OCI-LY1 (cell line): ENCODE results near the gene MBD6.

Experiments
- H2AFZ ChIP-seq: fragments of 200-600 bp; sonication (generic), shearing (Covaris generic); 2 replicates; pipeline ENCODE4 v1.6.0; 2014; ENCODE audit warnings: antibody characterized with exemption, mild to moderate bottlenecking, low read length
- H3F3A ChIP-seq: fragments of 200-600 bp; sonication (generic), shearing (Covaris generic); 2 replicates; pipeline ENCODE4 v1.6.0; 2014; ENCODE audit warnings: mild to moderate bottlenecking, antibody characterized with exemption, low read length, moderate library complexity; ENCODE audit not compliant: insufficient read depth
- H3K27ac ChIP-seq: fragments of 200-600 bp; sonication (generic); 2 replicates; pipeline ENCODE4 v1.5.1; 2014; ENCODE audit warnings: low read length, mixed run types, mild to moderate bottlenecking, low read depth; ENCODE audit not compliant: poor library complexity, severe bottlenecking
- H3K27me3 ChIP-seq: fragments of 200-600 bp; sonication (generic); 2 replicates; pipeline ENCODE4 v1.6.0; 2014; ENCODE audit warnings: antibody characterized with exemption, mild to moderate bottlenecking, low read length, moderate library complexity; ENCODE audit not compliant: insufficient read depth
- H3K36me3 ChIP-seq: fragments of 200-600 bp; sonication (generic); 2 replicates; pipeline ENCODE4 v1.6.1; 2014; ENCODE audit warnings: mild to moderate bottlenecking, antibody characterized with exemption, low read length, moderate library complexity, mixed read lengths; ENCODE audit not compliant: insufficient read depth
- H3K4me1 ChIP-seq: fragments of 200-600 bp; sonication (generic); 2 replicates; pipeline ENCODE4 v1.5.1; 2014; ENCODE audit warnings: mild to moderate bottlenecking, low read length, moderate library complexity; ENCODE audit not compliant: insufficient read depth, severe bottlenecking
- H3K4me2 ChIP-seq: fragments of 200-600 bp; sonication (generic), shearing (Covaris generic); 2 replicates; pipeline ENCODE4 v1.6.1; 2014; ENCODE audit warnings: low read length
- H3K4me3 ChIP-seq: fragments of 200-600 bp; sonication (generic); 2 replicates; pipeline ENCODE4 v1.5.1; 2014; ENCODE audit warnings: low read length, low read depth, mild to moderate bottlenecking, mixed read lengths; ENCODE audit not compliant: poor library complexity, severe bottlenecking
- H3K79me2 ChIP-seq: fragments of 200-600 bp; shearing (Covaris generic); 2 replicates; pipeline ENCODE4 v1.6.1; 2016; ENCODE audit warnings: mixed run types, low read length, mixed read lengths; ENCODE audit not compliant: insufficient read depth
- H3K9ac ChIP-seq: fragments of 200-600 bp; sonication (generic), shearing (Covaris generic); 2 replicates; pipeline ENCODE4 v1.6.1; 2014; ENCODE audit warnings: mild to moderate bottlenecking, low read length, mixed read lengths
- H3K9me2 ChIP-seq: fragments of 200-600 bp; sonication (generic), shearing (Covaris generic); 2 replicates; pipeline ENCODE4 v1.6.1; 2014; ENCODE audit warnings: low read depth, mild to moderate bottlenecking, low read length, mixed read lengths
- H3K9me3 ChIP-seq: fragments of 200-600 bp; shearing (Covaris generic); 2 replicates; pipeline ENCODE4 v1.6.1; 2014; ENCODE audit warnings: low read length, mixed read lengths
- H4K20me1 ChIP-seq: fragments of 200-600 bp; sonication (generic), shearing (Covaris generic); 2 replicates; pipeline ENCODE4 v1.6.0; 2016; ENCODE audit warnings: mild to moderate bottlenecking, low read length; ENCODE audit not compliant: insufficient read depth
- EZH2 ChIP-seq: fragments of 200-600 bp; sonication (generic), shearing (Covaris generic); IDR thresholded peaks from 2 replicates; pipeline ENCODE4 v1.8.0; 2017; ENCODE audit warnings: borderline replicate concordance, mixed run types, mild to moderate bottlenecking, antibody characterized with exemption, low read length, moderate library complexity, mixed read lengths
- TF ChIP-seq, protein P1 (sequence below): fragments of 200-600 bp; sonication (generic), shearing (Covaris generic); IDR thresholded peaks from 2 replicates; pipeline ENCODE4 v1.5.1; 2017; ENCODE audit warnings: mild to moderate bottlenecking, antibody characterized with exemption, low read length, moderate library complexity, mixed read lengths

MBD6 gene

DNA sequence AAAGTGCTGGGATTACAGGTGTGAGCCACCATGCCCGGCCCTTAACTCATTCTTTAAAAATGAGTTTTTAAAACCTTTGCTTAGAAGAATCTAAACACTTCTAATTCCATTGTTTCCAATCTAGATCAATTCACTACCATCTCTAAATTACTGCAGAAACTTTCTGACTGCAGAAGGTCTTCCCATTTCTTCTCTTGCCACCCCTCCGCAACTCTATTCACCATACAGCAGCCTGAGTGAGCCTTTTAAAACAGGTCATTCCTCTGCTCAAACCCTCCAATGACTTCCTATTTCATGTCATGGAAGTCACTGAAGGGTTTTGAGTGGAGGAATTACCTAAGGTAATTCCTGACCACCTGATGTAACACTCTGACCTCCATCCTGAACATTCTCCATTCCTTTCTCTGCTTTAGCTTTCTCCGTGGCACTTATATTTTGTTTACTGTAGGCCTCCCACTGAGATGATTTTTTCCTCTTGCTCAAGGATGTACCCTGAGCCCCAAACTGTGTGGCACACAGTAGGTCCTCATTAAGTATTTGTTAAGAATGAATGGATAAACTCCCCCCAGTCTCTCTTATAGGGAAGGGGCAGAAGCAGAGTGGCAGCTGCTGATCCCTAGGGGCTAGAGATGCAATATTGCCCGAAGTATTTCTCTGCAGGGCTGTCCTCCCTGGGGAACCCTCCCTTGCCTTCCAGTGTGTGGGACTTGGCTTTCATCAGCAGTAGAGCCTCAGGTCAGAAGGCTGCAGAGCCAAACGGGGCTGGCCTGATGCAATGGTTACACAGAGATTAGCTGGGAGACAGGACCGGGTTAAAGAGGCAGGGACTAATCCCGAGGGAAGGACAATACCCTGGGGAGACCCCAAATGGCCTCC is 3.5 kb upstream of the MBD6 start:
- Histone ChIP-seq H3K4me1 (peaks cover 43% of the 10 kb centered on the region), H3K4me3 (peak overlapping the region; percentile 87), H3K9ac (peak overlapping the region; percentile 90), H4K20me1 (no peaks in the 10 kb centered on the region), H3K36me3 (peaks cover 53% of the 10 kb centered on the region), H3K79me2 (peaks cover 11% of the 10 kb centered on the region), H3K9me2 (no peaks in the 10 kb centered on the region), H3K27ac (peak overlapping the region; percentile 76), H3K4me2 (peak overlapping the region; percentile 87), H3K27me3 (no peaks in the 10 kb centered on the region), H3F3A (0 out of 2 replicates have a peak, but pooled peaks cover 10% of the 10 kb centered on the region), H2AFZ (no peak overlapping the region), H3K9me3 (no peaks in the 10 kb centered on the region)
- TF ChIP-seq, protein P1, sequence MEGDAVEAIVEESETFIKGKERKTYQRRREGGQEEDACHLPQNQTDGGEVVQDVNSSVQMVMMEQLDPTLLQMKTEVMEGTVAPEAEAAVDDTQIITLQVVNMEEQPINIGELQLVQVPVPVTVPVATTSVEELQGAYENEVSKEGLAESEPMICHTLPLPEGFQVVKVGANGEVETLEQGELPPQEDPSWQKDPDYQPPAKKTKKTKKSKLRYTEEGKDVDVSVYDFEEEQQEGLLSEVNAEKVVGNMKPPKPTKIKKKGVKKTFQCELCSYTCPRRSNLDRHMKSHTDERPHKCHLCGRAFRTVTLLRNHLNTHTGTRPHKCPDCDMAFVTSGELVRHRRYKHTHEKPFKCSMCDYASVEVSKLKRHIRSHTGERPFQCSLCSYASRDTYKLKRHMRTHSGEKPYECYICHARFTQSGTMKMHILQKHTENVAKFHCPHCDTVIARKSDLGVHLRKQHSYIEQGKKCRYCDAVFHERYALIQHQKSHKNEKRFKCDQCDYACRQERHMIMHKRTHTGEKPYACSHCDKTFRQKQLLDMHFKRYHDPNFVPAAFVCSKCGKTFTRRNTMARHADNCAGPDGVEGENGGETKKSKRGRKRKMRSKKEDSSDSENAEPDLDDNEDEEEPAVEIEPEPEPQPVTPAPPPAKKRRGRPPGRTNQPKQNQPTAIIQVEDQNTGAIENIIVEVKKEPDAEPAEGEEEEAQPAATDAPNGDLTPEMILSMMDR: no peak
- no peak for TF ChIP-seq EZH2

DNA sequence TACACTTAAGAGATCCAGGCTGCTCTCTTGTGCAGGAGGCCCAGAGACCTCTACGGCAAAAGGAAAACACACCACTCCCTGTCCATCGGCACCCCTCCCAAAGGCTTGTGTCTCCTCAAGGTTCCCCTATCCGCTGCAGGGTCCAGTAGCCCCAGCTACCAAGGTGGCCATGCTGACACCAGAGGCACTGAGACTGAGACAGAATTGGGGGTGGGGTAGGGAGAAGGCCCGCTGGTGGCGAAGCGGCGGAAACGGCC is 2.9 kb upstream of the MBD6 start:
- H4K20me1 ChIP-seq: no peaks in the 10 kb centered on the region
- H3K27me3 ChIP-seq: no peaks in the 10 kb centered on the region
- H3K9me2 ChIP-seq: no peaks in the 10 kb centered on the region
- no peaks in the 10 kb centered on the region for H3K9me3 ChIP-seq
- H3K36me3 ChIP-seq: peaks cover 51% of the 10 kb centered on the region
- H3F3A ChIP-seq: 0 out of 2 replicates have a peak, but pooled peaks cover 10% of the 10 kb centered on the region
- peaks cover 11% of the 10 kb centered on the region for H3K79me2 ChIP-seq
- peak overlapping the region; percentile 87 for H3K4me2 ChIP-seq
- peak overlapping the region; percentile 76 for H3K27ac ChIP-seq
- no peak overlapping the region for H2AFZ ChIP-seq
- peak overlapping the region; percentile 90 for H3K9ac ChIP-seq
- H3K4me3 ChIP-seq: peak overlapping the region; percentile 87
- TF ChIP-seq EZH2: no peak
- TF ChIP-seq, protein P1: no peak; the same call in 1 of the 2 replicates
- H3K4me1 ChIP-seq: peaks cover 49% of the 10 kb centered on the region

DNA sequence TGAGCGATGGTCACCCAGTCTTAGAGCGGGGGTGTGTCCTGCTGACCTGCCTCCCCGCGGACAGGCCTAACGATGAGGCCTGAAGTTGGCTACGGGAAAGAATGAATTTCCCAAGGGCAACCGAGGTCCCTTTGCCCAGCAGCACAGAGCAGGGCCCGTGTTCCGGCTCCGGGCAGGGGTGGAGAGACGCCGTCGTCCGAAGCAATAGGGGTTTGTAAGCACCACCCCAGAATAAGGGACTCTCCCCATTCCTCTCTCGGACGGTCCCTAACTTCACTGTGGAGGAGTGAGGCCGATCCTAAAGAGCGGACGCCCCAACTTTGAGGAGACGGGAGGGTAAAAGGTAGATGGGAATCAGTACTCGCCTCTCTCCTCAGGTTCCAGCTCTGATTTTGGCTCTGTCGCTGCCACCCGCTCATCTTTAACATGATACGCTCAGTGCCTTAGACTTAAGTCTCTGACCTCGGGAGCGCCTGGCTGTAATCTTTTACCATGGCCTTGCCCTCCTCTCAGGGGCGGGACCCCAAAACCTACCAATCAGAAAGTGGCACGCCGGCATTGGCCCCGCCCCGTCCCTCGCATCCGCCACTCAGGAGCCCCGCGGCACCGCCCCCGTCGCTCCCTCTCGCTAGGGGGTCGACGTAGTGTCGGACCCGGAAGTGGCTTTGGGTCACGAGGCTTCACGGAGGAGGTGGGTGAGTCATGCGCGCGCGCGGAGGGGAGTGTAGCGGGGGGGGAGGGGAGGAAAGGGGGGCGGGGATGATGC is 2.4 kb upstream of the MBD6 start, which contains the start of gene DDIT3:
Gene DDIT3 (minus strand): TSS at position 462 of the 766 bp plus-strand sequence. CDS start 3,108 bp downstream, outside the sequence.
- H3K36me3 ChIP-seq: peaks cover 50% of the 10 kb centered on the region
- TF ChIP-seq, protein P1: no peak; the same call in 1 of the 2 replicates
- TF ChIP-seq EZH2: no peak
- peak within 1 kb of the TSS; percentile 87 for H3K4me2 ChIP-seq
- H3K27ac ChIP-seq: peak within 1 kb of the TSS; percentile 99
- peak within 1 kb of the TSS; percentile 87 for H3K4me3 ChIP-seq
- no peaks in the 10 kb centered on the region for H4K20me1 ChIP-seq
- H3K79me2 ChIP-seq: peaks cover 11% of the 10 kb centered on the region
- no peaks in the 10 kb centered on the region for H3K9me2 ChIP-seq
- peak within 1 kb of the TSS; percentile 91 for H3K9ac ChIP-seq
- H2AFZ ChIP-seq: no peak within 1 kb of the TSS
- peaks cover 53% of the 10 kb centered on the region for H3K4me1 ChIP-seq
- H3K9me3 ChIP-seq: no peaks in the 10 kb centered on the region
- 0 out of 2 replicates have a peak, but pooled peaks cover 10% of the 10 kb centered on the region for H3F3A ChIP-seq
- H3K27me3 ChIP-seq: no peaks in the 10 kb centered on the region
